DND-41 (cell line): ENCODE results near the gene LDB2.

Experiments used
- ATAC-seq: fragments of 200-7000 bp; cut with Tn5 transposase; 3 replicates; pipeline ENCODE4 v1.9.1; 2021; ENCODE audit warnings: low read depth; ENCODE audit not compliant: insufficient read depth
- DNase-seq: peaks from one replicate; pipeline ENCODE4 v3.0.0-alpha.2; 2020
- H2AFZ ChIP-seq: 2 replicates; pipeline ENCODE4 v1.6.0; 2012; ENCODE audit warnings: low read depth, low read length
- H3K27ac ChIP-seq: 2 replicates; pipeline ENCODE4 v1.5.1; 2012; ENCODE audit warnings: low read length, inconsistent platforms
- H3K27me3 ChIP-seq: fragments of 200-600 bp; sonication (generic); 2 replicates; pipeline ENCODE4 v1.6.0; 2012; ENCODE audit warnings: low read length, mild to moderate bottlenecking, inconsistent platforms; ENCODE audit not compliant: insufficient read depth, poor library complexity
- H3K36me3 ChIP-seq: 2 replicates; pipeline ENCODE4 v1.5.1; 2012; ENCODE audit warnings: low read length, inconsistent platforms; ENCODE audit not compliant: insufficient read depth
- H3K4me1 ChIP-seq: 2 replicates; pipeline ENCODE4 v1.5.1; 2012; ENCODE audit warnings: mild to moderate bottlenecking, low read length; ENCODE audit not compliant: insufficient read depth
- H3K4me2 ChIP-seq: 2 replicates; pipeline ENCODE4 v1.6.0; 2012; ENCODE audit warnings: mild to moderate bottlenecking, moderate library complexity, low read length, inconsistent platforms; ENCODE audit not compliant: insufficient read depth
- H3K4me3 ChIP-seq, 2 experiments: fragments of 200-600 bp in 1 of 2; shearing (Covaris generic) in 1 of 2; 2 replicates each; pipeline ENCODE4 v1.5.1; 2012 to 2016; ENCODE audit warnings: inconsistent platforms in 2 of 2, low read length in 2 of 2, mild to moderate bottlenecking in 2 of 2, low read depth in 1 of 2, moderate library complexity in 1 of 2
- H3K79me2 ChIP-seq: 2 replicates; pipeline ENCODE4 v1.6.0; 2012; ENCODE audit warnings: low read length, inconsistent platforms; ENCODE audit not compliant: insufficient read depth
- H3K9ac ChIP-seq: 2 replicates; pipeline ENCODE4 v1.6.0; 2012; ENCODE audit warnings: low read depth, mild to moderate bottlenecking, inconsistent platforms, low read length, moderate library complexity
- H3K9me3 ChIP-seq: 2 replicates; pipeline ENCODE4 v1.5.1; 2012; ENCODE audit warnings: low read length, moderate library complexity, mild to moderate bottlenecking, inconsistent platforms; ENCODE audit not compliant: insufficient read depth, severe bottlenecking
- H4K20me1 ChIP-seq: 2 replicates; pipeline ENCODE4 v1.6.0; 2012; ENCODE audit warnings: low read length; ENCODE audit not compliant: insufficient read depth
- EZH2 ChIP-seq: IDR thresholded peaks from 3 replicates; pipeline ENCODE4 v1.6.1; 2012; ENCODE audit warnings: borderline replicate concordance, low read depth, mild to moderate bottlenecking, moderate library complexity, low read length, inconsistent platforms; ENCODE audit not compliant: severe bottlenecking
- TF ChIP-seq, protein P1 (sequence below): IDR thresholded peaks from 2 replicates; pipeline ENCODE4 v1.5.1; 2012; ENCODE audit warnings: borderline replicate concordance, low read length, moderate library complexity, mild to moderate bottlenecking; ENCODE audit not compliant: poor library complexity, severe bottlenecking; ENCODE audit errors: extremely low read depth

Gene LDB2

GRCh38 chr4:16617011-16617410 is 281.4 kb downstream of the LDB2 start:
- no peak for ATAC-seq
- H3K9ac ChIP-seq, result no peak overlapping the region
- no peak overlapping the region for H2AFZ ChIP-seq
- no peak overlapping the region for H3K27ac ChIP-seq
- no peak overlapping the region for H3K4me3 ChIP-seq
- TF ChIP-seq EZH2, result no peak
- TF ChIP-seq, protein P1, sequence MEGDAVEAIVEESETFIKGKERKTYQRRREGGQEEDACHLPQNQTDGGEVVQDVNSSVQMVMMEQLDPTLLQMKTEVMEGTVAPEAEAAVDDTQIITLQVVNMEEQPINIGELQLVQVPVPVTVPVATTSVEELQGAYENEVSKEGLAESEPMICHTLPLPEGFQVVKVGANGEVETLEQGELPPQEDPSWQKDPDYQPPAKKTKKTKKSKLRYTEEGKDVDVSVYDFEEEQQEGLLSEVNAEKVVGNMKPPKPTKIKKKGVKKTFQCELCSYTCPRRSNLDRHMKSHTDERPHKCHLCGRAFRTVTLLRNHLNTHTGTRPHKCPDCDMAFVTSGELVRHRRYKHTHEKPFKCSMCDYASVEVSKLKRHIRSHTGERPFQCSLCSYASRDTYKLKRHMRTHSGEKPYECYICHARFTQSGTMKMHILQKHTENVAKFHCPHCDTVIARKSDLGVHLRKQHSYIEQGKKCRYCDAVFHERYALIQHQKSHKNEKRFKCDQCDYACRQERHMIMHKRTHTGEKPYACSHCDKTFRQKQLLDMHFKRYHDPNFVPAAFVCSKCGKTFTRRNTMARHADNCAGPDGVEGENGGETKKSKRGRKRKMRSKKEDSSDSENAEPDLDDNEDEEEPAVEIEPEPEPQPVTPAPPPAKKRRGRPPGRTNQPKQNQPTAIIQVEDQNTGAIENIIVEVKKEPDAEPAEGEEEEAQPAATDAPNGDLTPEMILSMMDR, result no peak
- no peaks in the 10 kb centered on the region for H3K9me3 ChIP-seq
- no peaks in the 10 kb centered on the region for H4K20me1 ChIP-seq
- DNase-seq, result no peak
- no peak overlapping the region for H3K4me2 ChIP-seq
- H3K4me1 ChIP-seq, result no peaks in the 10 kb centered on the region
- no peaks in the 10 kb centered on the region for H3K36me3 ChIP-seq
- H3K79me2 ChIP-seq, result no peaks in the 10 kb centered on the region
- no peaks in the 10 kb centered on the region for H3K27me3 ChIP-seq

- DNase-seq, result no peak
Measured at GRCh38 chr4:16609170-16609758, 289.2 kb downstream of the LDB2 start.

DNA sequence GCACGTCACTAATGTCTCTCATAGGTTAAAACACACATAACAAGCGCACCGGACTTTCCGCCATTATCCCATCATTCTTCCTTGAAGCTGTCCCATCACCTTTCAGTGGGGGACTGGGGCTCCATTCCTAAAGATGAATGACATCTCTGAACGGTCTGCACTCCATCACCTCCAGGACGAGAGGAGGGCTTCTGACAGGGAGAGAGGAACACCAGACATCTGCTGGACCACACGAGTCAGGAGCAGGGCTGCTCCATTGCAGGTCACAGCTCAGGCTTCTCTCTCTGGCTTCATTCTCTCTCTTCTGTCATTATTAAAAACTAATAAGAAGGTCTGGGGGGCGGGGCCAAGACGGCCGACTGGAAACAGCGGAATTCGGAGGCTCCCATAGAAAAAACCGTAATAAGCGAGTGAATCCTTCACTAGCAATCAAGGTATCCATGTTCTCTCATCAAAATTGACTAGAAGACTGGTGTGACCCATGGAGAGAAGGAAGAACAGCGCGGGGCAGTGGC is 289.8 kb downstream of the LDB2 start:
- Histone ChIP-seq H3K9me3 (no peaks in the 10 kb centered on the region), H2AFZ (no peak overlapping the region)
- no peak for TF ChIP-seq EZH2
- TF ChIP-seq, protein P1, result no peak

More at GRCh38 chr4:16609170-16609758, 289.2 kb downstream of the LDB2 start:
- no peaks in the 10 kb centered on the region for H3K79me2 ChIP-seq
- H2AFZ ChIP-seq, result no peak overlapping the region
- TF ChIP-seq, protein P1, result no peak
- no peak for TF ChIP-seq EZH2
- H3K27ac ChIP-seq, result no peak overlapping the region
- no peaks in the 10 kb centered on the region for H3K36me3 ChIP-seq
- H3K9ac ChIP-seq, result no peak overlapping the region
- H4K20me1 ChIP-seq, result no peaks in the 10 kb centered on the region
- H3K4me3 ChIP-seq, result no peak overlapping the region
- ATAC-seq, result no peak
- H3K27me3 ChIP-seq, result peaks cover 3% of the 10 kb centered on the region
- no peak overlapping the region for H3K4me2 ChIP-seq
- H3K4me1 ChIP-seq, result no peaks in the 10 kb centered on the region
- no peaks in the 10 kb centered on the region for H3K9me3 ChIP-seq

More for the DNA sequence above, 289.8 kb downstream of the LDB2 start:
- ATAC-seq, result no peak
- Histone ChIP-seq H4K20me1 (no peaks in the 10 kb centered on the region), H3K36me3 (no peaks in the 10 kb centered on the region), H3K4me2 (no peak overlapping the region), H3K4me1 (no peaks in the 10 kb centered on the region), H3K79me2 (no peaks in the 10 kb centered on the region), H3K27me3 (peaks cover 3% of the 10 kb centered on the region), H3K27ac (no peak overlapping the region), H3K9ac (no peak overlapping the region), H3K4me3 (no peak overlapping the region)
- no peak for DNase-seq
